GM21526 (cell line): Measurements from ENCODE around the gene IL4.
"Not testable (repeated sequence)": the region's sequence is repeated elsewhere in the genome, so short reads cannot be mapped to it uniquely, and the experiment has no call there.

Experiments
- ATAC-seq: cut with Tn5 transposase; IDR thresholded peaks from one replicate; pipeline ENCODE4 v1.9.1; 2021; ENCODE audit warnings: moderate library complexity; ENCODE audit not compliant: unreplicated experiment, low FRiP score

Gene IL4

GRCh38 chr5:132689513-132689912 lies 15.7 kb downstream of the IL4 start:
- ATAC-seq = no peak

- ATAC-seq = no peak
Observed at GRCh38 chr5:132690156-132690555, 16.4 kb downstream of the IL4 start.

- ATAC-seq = not testable (repeated sequence)
Observed at GRCh38 chr5:132691755-132692631, 18.2 kb downstream of the IL4 start.

GRCh38 chr5:132692632-132692967 lies 18.8 kb downstream of the IL4 start:
- no peak for ATAC-seq

- no peak for ATAC-seq
Observed at GRCh38 chr5:132695956-132696355, 22.2 kb downstream of the IL4 start.

- no peak for ATAC-seq
Observed at GRCh38 chr5:132704875-132705274, 31.1 kb downstream of the IL4 start.

- ATAC-seq = no peak
Observed at GRCh38 chr5:132708645-132709044, 34.9 kb downstream of the IL4 start.

- no peak for ATAC-seq
Observed at GRCh38 chr5:132714456-132715307, 40.9 kb downstream of the IL4 start.

- no peak for ATAC-seq
Observed at GRCh38 chr5:132718544-132719312, 44.9 kb downstream of the IL4 start.

- ATAC-seq = no peak
Observed at GRCh38 chr5:132725745-132726144, 52.0 kb downstream of the IL4 start.

GRCh38 chr5:132729896-132730295 lies 56.1 kb downstream of the IL4 start:
- ATAC-seq = no peak
